ENCODE results near the gene POLR3B. TPM values are rescaled to one million over a fixed set of nuclear protein-coding genes. Genes with fewer than 3 reads are reported as not detected.

POLR3B gene
- total RNA-seq, 4 donors from 2014 or later, result 9.6 to 14.6 (median 12.6) TPM

- WGBS, result 29% methylated on average over 7 of the region's 7 CpGs
- DNase-seq (ENCODE audit: low spot score in 2 of 2), result no peak
Measured at GRCh38 chr12:106498056-106498455, 140.5 kb downstream of the POLR3B start.

GRCh38 chr12:106499628-106500027, 142.1 kb downstream of the POLR3B start:
- WGBS, result 93% methylated on average over 2 of the region's 2 CpGs
- no peak overlapping the region for H3K27ac ChIP-seq
- peaks cover 29% of the 10 kb centered on the region for H3K36me3 ChIP-seq
- H3K4me3 ChIP-seq, result no peak overlapping the region
- H3K9me3 ChIP-seq, result no peaks in the 10 kb centered on the region
- TF ChIP-seq, protein P1, sequence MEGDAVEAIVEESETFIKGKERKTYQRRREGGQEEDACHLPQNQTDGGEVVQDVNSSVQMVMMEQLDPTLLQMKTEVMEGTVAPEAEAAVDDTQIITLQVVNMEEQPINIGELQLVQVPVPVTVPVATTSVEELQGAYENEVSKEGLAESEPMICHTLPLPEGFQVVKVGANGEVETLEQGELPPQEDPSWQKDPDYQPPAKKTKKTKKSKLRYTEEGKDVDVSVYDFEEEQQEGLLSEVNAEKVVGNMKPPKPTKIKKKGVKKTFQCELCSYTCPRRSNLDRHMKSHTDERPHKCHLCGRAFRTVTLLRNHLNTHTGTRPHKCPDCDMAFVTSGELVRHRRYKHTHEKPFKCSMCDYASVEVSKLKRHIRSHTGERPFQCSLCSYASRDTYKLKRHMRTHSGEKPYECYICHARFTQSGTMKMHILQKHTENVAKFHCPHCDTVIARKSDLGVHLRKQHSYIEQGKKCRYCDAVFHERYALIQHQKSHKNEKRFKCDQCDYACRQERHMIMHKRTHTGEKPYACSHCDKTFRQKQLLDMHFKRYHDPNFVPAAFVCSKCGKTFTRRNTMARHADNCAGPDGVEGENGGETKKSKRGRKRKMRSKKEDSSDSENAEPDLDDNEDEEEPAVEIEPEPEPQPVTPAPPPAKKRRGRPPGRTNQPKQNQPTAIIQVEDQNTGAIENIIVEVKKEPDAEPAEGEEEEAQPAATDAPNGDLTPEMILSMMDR (IDR thresholded peaks at IDR 0.05), result no peak
- no peak for TF ChIP-seq POLR2AphosphoS5 (IDR thresholded peaks at IDR 0.05)
- TF ChIP-seq EP300 (IDR thresholded peaks at IDR 0.05), result no peak
- no peak for TF ChIP-seq POLR2A (IDR thresholded peaks at IDR 0.05)
- no peaks in the 10 kb centered on the region for H3K4me1 ChIP-seq
- no peak for DNase-seq (ENCODE audit: low spot score in 2 of 2)
- no peaks in the 10 kb centered on the region for H3K27me3 ChIP-seq

More at GRCh38 chr12:106498056-106498455, 140.5 kb downstream of the POLR3B start:
- H3K9me3 ChIP-seq, result no peaks in the 10 kb centered on the region
- H3K4me1 ChIP-seq, result no peaks in the 10 kb centered on the region
- no peak for TF ChIP-seq EP300 (IDR thresholded peaks at IDR 0.05)
- TF ChIP-seq POLR2A (IDR thresholded peaks at IDR 0.05), result no peak
- no peak for TF ChIP-seq POLR2AphosphoS5 (IDR thresholded peaks at IDR 0.05)
- TF ChIP-seq, protein P1 (IDR thresholded peaks at IDR 0.05), result no peak
- H3K27me3 ChIP-seq, result no peaks in the 10 kb centered on the region
- peaks cover 21% of the 10 kb centered on the region for H3K36me3 ChIP-seq
- no peak overlapping the region for H3K27ac ChIP-seq
- no peak overlapping the region for H3K4me3 ChIP-seq

DNA sequence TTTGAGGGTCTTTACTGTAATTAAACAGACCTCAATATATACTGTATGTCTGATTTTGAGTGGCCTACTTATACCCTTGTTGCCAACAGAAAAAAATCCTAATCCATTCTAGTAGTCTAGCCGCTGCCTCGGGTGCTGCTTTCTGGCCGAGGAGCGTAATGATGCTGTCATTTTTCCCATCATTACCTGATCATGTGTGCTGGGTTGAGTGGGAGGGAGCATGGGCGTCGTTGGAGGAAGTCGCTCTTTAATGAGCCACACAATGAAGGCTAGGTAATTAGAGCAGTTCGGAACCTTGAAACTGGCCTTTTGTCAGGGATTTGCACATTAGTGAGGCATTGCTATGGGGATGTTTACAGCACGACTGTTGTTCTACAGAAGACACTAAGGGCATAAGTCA, 149.1 kb downstream of the POLR3B start:
- H3K36me3 ChIP-seq, result peaks cover 50% of the 10 kb centered on the region
- no peaks in the 10 kb centered on the region for H3K9me3 ChIP-seq
- 75% methylated on average over 9 of the region's 9 CpGs for WGBS
- no peaks in the 10 kb centered on the region for H3K4me1 ChIP-seq
- no peak overlapping the region for H3K27ac ChIP-seq
- TF ChIP-seq EP300 (IDR thresholded peaks at IDR 0.05) (no peak), POLR2A (IDR thresholded peaks at IDR 0.05) (no peak), POLR2AphosphoS5 (IDR thresholded peaks at IDR 0.05) (no peak)
- TF ChIP-seq, protein P1 (IDR thresholded peaks at IDR 0.05), result no peak
- no peak overlapping the region for H3K4me3 ChIP-seq
- no peaks in the 10 kb centered on the region for H3K27me3 ChIP-seq
- DNase-seq (ENCODE audit: low spot score in 2 of 2), result no peak

DNA sequence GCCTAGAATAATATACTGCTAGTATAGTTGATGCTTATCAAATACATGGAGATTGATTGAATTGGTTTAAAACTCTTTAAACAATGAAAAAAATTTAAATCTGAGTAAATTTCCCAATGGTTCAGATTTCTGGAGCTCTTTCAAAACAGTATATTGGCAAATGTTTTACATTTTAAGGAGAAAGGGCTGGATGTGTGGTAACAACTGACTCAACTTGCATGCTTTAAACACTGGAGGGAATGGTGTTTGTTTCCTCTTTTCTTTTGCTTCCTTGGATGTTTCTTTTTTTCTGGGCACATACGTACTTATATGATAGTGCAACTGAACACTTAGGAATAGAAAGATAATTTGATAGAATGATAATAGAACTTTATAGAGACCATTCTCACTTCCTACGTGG, 151.4 kb downstream of the POLR3B start:
- H3K4me3 ChIP-seq, result no peak overlapping the region
- H3K36me3 ChIP-seq, result peaks cover 38% of the 10 kb centered on the region
- no peak overlapping the region for H3K27ac ChIP-seq
- WGBS, result 91% methylated on average over 2 of the region's 2 CpGs
- no peaks in the 10 kb centered on the region for H3K27me3 ChIP-seq
- TF ChIP-seq, protein P1 (IDR thresholded peaks at IDR 0.05), result no peak
- TF ChIP-seq POLR2AphosphoS5 (IDR thresholded peaks at IDR 0.05) (no peak), POLR2A (IDR thresholded peaks at IDR 0.05) (no peak), EP300 (IDR thresholded peaks at IDR 0.05) (no peak)
- no peak for DNase-seq (ENCODE audit: low spot score in 2 of 2)
- no peaks in the 10 kb centered on the region for H3K9me3 ChIP-seq
- no peaks in the 10 kb centered on the region for H3K4me1 ChIP-seq

DNA sequence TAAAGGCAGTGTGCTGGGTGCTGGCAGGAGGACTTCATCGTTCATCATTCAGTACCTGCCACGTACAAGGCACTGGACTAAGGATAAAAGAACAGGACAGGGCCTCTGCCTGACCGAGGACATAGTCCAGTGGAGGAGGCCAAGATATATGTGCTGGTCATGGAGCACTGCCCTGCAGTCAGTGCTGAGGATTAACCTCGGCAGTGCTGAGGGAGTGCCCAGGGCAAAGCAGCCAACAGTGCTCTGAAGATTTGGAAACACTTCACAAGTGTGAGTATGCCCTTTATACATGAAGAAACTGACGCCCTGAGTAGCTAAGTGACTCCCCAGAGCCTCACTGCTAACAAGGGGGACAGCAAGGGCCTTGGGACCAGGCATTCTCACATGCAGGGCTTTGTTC, 153.8 kb downstream of the POLR3B start:
- Histone ChIP-seq H3K36me3 (peaks cover 19% of the 10 kb centered on the region), H3K4me1 (no peaks in the 10 kb centered on the region), H3K27me3 (no peaks in the 10 kb centered on the region), H3K9me3 (no peaks in the 10 kb centered on the region), H3K4me3 (no peak overlapping the region), H3K27ac (no peak overlapping the region)
- 54% methylated on average over 5 of the region's 5 CpGs for WGBS
- no peak for DNase-seq (ENCODE audit: low spot score in 2 of 2)
- TF ChIP-seq POLR2A (IDR thresholded peaks at IDR 0.05), result no peak
- no peak for TF ChIP-seq EP300 (IDR thresholded peaks at IDR 0.05)
- TF ChIP-seq, protein P1 (IDR thresholded peaks at IDR 0.05), result no peak
- no peak for TF ChIP-seq POLR2AphosphoS5 (IDR thresholded peaks at IDR 0.05)
